ENCODE data around the gene BACH2. TPM values are rescaled to one million over a fixed set of nuclear protein-coding genes. Genes with fewer than 3 reads are reported as not detected.

The BACH2 gene
- polyA plus RNA-seq, 1 of the 3 experiments (the other 2 are of a cell fraction), result 0.46 TPM

DNA sequence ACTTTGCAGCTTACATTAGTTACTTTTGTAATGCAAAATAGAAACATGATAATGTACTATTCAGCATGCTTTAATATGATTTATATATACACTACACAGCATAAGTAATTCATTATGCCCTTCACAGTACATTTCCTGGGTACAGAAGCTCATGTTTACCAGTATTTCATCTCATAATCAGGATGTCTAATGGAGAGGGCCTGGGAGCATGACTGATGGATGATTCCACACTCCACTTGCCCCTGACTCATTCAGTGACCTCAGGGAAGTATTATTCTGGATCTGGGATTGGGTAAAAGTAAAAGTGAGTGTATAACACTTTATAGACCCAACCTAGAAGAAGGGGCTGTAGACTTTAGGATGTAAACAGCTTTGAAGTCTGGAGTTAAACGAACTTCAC lies 31.4 kb upstream of the BACH2 start:
- H3K4me1 ChIP-seq (ENCODE audit: control insufficient read depth in 1 of 2, insufficient read depth in 2 of 2, low read depth in 1 of 2, low read length in 1 of 2), result peaks cover 0 to 9% of the 10 kb centered on the region in 2 experiments; a peak in 2 of 4 replicates
- H3K9me2 ChIP-seq, result no peaks in the 10 kb centered on the region
- no peaks in the 10 kb centered on the region for H3K9me3 ChIP-seq
- peak; percentile 45 for DNase-seq
- no peaks in the 10 kb centered on the region for H3F3A ChIP-seq (replicated peaks; ENCODE audit: insufficient read depth)
- CTCF ChIA-PET, result interaction anchor here (0.7 to 2.1 kb wide), 7 partner anchors 8 to 388 kb away, joined by 3 to 6 read pairs (median 3); no protein-coding TSS in a partner anchor
- H2AFZ ChIP-seq (ENCODE audit: low read depth), result no peak overlapping the region
- no peak overlapping the region for H3K4me2 ChIP-seq
- H3K36me3 ChIP-seq (replicated peaks in 1 of 2; ENCODE audit: control insufficient read depth in 1 of 2, insufficient read depth in 2 of 2, low read length in 1 of 2), result no peaks in the 10 kb centered on the region
- POLR2A ChIA-PET, result no interaction called here
- H3K27ac ChIP-seq (ENCODE audit: low read depth in 2 of 2, low read length in 1 of 2), result peak overlapping the region in 1 of 2 experiments; percentile 26; a peak in 2 of 4 replicates
- H3K27me3 ChIP-seq (ENCODE audit: insufficient read depth), result no peaks in the 10 kb centered on the region
- no peak overlapping the region for H3K9ac ChIP-seq
- H4K20me1 ChIP-seq (ENCODE audit: insufficient read depth), result no peaks in the 10 kb centered on the region
- H3K4me3 ChIP-seq (ENCODE audit: low read depth in 2 of 2, low read length in 1 of 2), result no peak overlapping the region
- H3K79me2 ChIP-seq (ENCODE audit: insufficient read depth), result no peaks in the 10 kb centered on the region
- TF ChIP-seq, protein P1, sequence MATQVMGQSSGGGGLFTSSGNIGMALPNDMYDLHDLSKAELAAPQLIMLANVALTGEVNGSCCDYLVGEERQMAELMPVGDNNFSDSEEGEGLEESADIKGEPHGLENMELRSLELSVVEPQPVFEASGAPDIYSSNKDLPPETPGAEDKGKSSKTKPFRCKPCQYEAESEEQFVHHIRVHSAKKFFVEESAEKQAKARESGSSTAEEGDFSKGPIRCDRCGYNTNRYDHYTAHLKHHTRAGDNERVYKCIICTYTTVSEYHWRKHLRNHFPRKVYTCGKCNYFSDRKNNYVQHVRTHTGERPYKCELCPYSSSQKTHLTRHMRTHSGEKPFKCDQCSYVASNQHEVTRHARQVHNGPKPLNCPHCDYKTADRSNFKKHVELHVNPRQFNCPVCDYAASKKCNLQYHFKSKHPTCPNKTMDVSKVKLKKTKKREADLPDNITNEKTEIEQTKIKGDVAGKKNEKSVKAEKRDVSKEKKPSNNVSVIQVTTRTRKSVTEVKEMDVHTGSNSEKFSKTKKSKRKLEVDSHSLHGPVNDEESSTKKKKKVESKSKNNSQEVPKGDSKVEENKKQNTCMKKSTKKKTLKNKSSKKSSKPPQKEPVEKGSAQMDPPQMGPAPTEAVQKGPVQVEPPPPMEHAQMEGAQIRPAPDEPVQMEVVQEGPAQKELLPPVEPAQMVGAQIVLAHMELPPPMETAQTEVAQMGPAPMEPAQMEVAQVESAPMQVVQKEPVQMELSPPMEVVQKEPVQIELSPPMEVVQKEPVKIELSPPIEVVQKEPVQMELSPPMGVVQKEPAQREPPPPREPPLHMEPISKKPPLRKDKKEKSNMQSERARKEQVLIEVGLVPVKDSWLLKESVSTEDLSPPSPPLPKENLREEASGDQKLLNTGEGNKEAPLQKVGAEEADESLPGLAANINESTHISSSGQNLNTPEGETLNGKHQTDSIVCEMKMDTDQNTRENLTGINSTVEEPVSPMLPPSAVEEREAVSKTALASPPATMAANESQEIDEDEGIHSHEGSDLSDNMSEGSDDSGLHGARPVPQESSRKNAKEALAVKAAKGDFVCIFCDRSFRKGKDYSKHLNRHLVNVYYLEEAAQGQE (IDR thresholded peaks at IDR 0.05; ENCODE audit: low read depth, low read length), result no peak
- peak; percentile 55; the same call in 1 of the 2 replicates for TF ChIP-seq TCF12 (IDR thresholded peaks at IDR 0.05)
- no peak for TF ChIP-seq FOXM1 (IDR thresholded peaks at IDR 0.05; ENCODE audit: low read depth)
- peak; percentile 19; the same call in 1 of the 2 replicates for TF ChIP-seq JUND (IDR thresholded peaks at IDR 0.05)
- no peak for TF ChIP-seq RXRA (IDR thresholded peaks at IDR 0.05; ENCODE audit: borderline replicate concordance, low read depth)
- TF ChIP-seq, protein P2, sequence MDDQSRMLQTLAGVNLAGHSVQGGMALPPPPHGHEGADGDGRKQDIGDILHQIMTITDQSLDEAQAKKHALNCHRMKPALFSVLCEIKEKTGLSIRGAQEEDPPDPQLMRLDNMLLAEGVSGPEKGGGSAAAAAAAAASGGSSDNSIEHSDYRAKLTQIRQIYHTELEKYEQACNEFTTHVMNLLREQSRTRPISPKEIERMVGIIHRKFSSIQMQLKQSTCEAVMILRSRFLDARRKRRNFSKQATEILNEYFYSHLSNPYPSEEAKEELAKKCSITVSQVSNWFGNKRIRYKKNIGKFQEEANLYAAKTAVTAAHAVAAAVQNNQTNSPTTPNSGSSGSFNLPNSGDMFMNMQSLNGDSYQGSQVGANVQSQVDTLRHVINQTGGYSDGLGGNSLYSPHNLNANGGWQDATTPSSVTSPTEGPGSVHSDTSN (IDR thresholded peaks at IDR 0.05), result peak; percentile 62
- TF ChIP-seq FOSL2 (IDR thresholded peaks at IDR 0.05; ENCODE audit: borderline replicate concordance, low read depth), result 0 out of 2 replicates have a peak, but pooled peaks have one; percentile 40
- TF ChIP-seq, protein P3, sequence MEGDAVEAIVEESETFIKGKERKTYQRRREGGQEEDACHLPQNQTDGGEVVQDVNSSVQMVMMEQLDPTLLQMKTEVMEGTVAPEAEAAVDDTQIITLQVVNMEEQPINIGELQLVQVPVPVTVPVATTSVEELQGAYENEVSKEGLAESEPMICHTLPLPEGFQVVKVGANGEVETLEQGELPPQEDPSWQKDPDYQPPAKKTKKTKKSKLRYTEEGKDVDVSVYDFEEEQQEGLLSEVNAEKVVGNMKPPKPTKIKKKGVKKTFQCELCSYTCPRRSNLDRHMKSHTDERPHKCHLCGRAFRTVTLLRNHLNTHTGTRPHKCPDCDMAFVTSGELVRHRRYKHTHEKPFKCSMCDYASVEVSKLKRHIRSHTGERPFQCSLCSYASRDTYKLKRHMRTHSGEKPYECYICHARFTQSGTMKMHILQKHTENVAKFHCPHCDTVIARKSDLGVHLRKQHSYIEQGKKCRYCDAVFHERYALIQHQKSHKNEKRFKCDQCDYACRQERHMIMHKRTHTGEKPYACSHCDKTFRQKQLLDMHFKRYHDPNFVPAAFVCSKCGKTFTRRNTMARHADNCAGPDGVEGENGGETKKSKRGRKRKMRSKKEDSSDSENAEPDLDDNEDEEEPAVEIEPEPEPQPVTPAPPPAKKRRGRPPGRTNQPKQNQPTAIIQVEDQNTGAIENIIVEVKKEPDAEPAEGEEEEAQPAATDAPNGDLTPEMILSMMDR (IDR thresholded peaks at IDR 0.05), result no peak
- 67% methylated on average over 1 of the region's 1 CpG for WGBS (ENCODE audit: low lambda C conversion rate)

- H3K9me3 ChIP-seq, result no peaks in the 10 kb centered on the region
- no peak overlapping the region for H2AFZ ChIP-seq (ENCODE audit: low read depth)
- H4K20me1 ChIP-seq (ENCODE audit: insufficient read depth), result no peaks in the 10 kb centered on the region
- ChIA-PET CTCF (interaction anchor here (1.2 to 2.1 kb wide), 4 partner anchors 8 to 386 kb away, joined by 3 to 6 read pairs (median 3); no protein-coding TSS in a partner anchor), POLR2A (no interaction called here)
- DNase-seq, result no peak
- no peak overlapping the region for H3K27ac ChIP-seq (ENCODE audit: low read depth in 2 of 2, low read length in 1 of 2)
- TF ChIP-seq POLR2AphosphoS5 (IDR thresholded peaks at IDR 0.05; ENCODE audit: low read depth, low read length) (no peak), FOSL2 (IDR thresholded peaks at IDR 0.05; ENCODE audit: borderline replicate concordance, low read depth) (no peak), FOXJ3 (CRISPR knock-in tag; IDR thresholded peaks at IDR 0.05) (no peak), RCOR1 (IDR thresholded peaks at IDR 0.05; ENCODE audit: low read length) (no peak), USF1 (IDR thresholded peaks at IDR 0.05; ENCODE audit: borderline replicate concordance, low read depth) (no peak), EZH2phosphoT487 (IDR thresholded peaks at IDR 0.05; ENCODE audit: borderline replicate concordance, low read depth) (no peak), RXRA (IDR thresholded peaks at IDR 0.05; ENCODE audit: borderline replicate concordance, low read depth) (no peak), TCF12 (IDR thresholded peaks at IDR 0.05) (no peak), JUND (IDR thresholded peaks at IDR 0.05) (no peak)
- TF ChIP-seq, protein P3 (IDR thresholded peaks at IDR 0.05), result no peak
- H3K27me3 ChIP-seq (ENCODE audit: insufficient read depth), result no peaks in the 10 kb centered on the region
- H3K9ac ChIP-seq, result no peak overlapping the region
- H3K36me3 ChIP-seq (replicated peaks in 1 of 2; ENCODE audit: control insufficient read depth in 1 of 2, insufficient read depth in 2 of 2, low read length in 1 of 2), result no peaks in the 10 kb centered on the region
- no peak overlapping the region for H3K4me3 ChIP-seq (ENCODE audit: low read depth in 2 of 2, low read length in 1 of 2)
- no peaks in the 10 kb centered on the region for H3F3A ChIP-seq (replicated peaks; ENCODE audit: insufficient read depth)
- WGBS (ENCODE audit: low lambda C conversion rate), result 94% methylated on average over 3 of the region's 3 CpGs
- H3K4me1 ChIP-seq (ENCODE audit: control insufficient read depth in 1 of 2, insufficient read depth in 2 of 2, low read depth in 1 of 2, low read length in 1 of 2), result peaks cover 0 to 9% of the 10 kb centered on the region in 2 experiments; a peak in 2 of 4 replicates
- no peaks in the 10 kb centered on the region for H3K79me2 ChIP-seq (ENCODE audit: insufficient read depth)
- H3K9me2 ChIP-seq, result no peaks in the 10 kb centered on the region
- no peak overlapping the region for H3K4me2 ChIP-seq
These were observed 29.9 kb upstream of the BACH2 start for GRCh38 chr6:90326404-90327057.

All from SK-N-SH (cell line).